Measurements from ENCODE around the gene LUZP2.

GRCh38 chr11:24697522-24698111 is 200.8 kb downstream of the LUZP2 start:
- TF ChIP-seq MEF2A (IDR thresholded peaks at IDR 0.05; ENCODE audit: control insufficient read depth, low read depth, low read length): no peak
- TF ChIP-seq EZH2 (IDR thresholded peaks at IDR 0.05; ENCODE audit: borderline replicate concordance, low read depth, low read length): no peak
- no peak for TF ChIP-seq CTCF (IDR thresholded peaks at IDR 0.05 in 2 of 3, conservative IDR thresholded peaks at IDR 0.05 in 1 of 3; ENCODE audit: insufficient read depth in 2 of 3, low read depth in 1 of 3, low read length in 3 of 3)
- TF ChIP-seq POLR2AphosphoS5 (IDR thresholded peaks at IDR 0.05; ENCODE audit: control insufficient read depth, insufficient read depth, low read depth, low read length): no peak
- TF ChIP-seq TAF1 (IDR thresholded peaks at IDR 0.05; ENCODE audit: control insufficient read depth, extremely low read depth, insufficient read depth, low read length, severe bottlenecking): no peak
- no peak for TF ChIP-seq NFIC (IDR thresholded peaks at IDR 0.05)
- TF ChIP-seq CHD4 (IDR thresholded peaks at IDR 0.05; ENCODE audit: insufficient read depth, insufficient replicate concordance, low read depth, low read length, poor library complexity, severe bottlenecking): no peak
- no peak for TF ChIP-seq ETV6 (IDR thresholded peaks at IDR 0.05; ENCODE audit: borderline replicate concordance in 1 of 2, low read depth in 2 of 2, low read length in 1 of 2)
- TF ChIP-seq ETV6 (CRISPR knock-in tag; IDR thresholded peaks at IDR 0.05; ENCODE audit: borderline replicate concordance): no peak
